Upper lobe of left lung (tissue), 6 donors: ENCODE data around the gene PEA15. TPM values are rescaled to one million over a fixed set of nuclear protein-coding genes. Genes with fewer than 3 reads are reported as not detected.

Experiments
- ATAC-seq, 2 donors: fragments of 200-7000 bp; cut with Tn5 transposase; one replicate each; pipeline ENCODE4 v1.9.1; 2022; ENCODE audit warnings: mild to moderate bottlenecking in 2 of 2, moderate library complexity in 2 of 2; ENCODE audit not compliant: low FRiP score in 2 of 2
- DNase-seq, 2 donors: peaks; one replicate each; pipeline ENCODE4 v3.0.0-alpha.2; 2019 to 2020
- H3K27ac ChIP-seq, 4 donors: fragments of 200-600 bp; sonication (generic); one replicate each; pipeline ENCODE4 v1.5.1; 2016 to 2019
- H3K27me3 ChIP-seq, 4 donors: fragments of 200-600 bp; sonication (generic); one replicate each; pipeline ENCODE4 v1.5.1; 2017 to 2019
- H3K36me3 ChIP-seq, 4 donors: fragments of 200-600 bp; sonication (generic); one replicate each; pipeline ENCODE4 v1.5.1; 2016 to 2019
- H3K4me1 ChIP-seq, 4 donors: fragments of 200-600 bp; sonication (generic); one replicate each; pipeline ENCODE4 v1.5.1; 2018 to 2019
- H3K4me3 ChIP-seq, 4 donors: fragments of 200-600 bp; sonication (generic); one replicate each; pipeline ENCODE4 v1.5.1; 2017 to 2019; ENCODE audit warnings: mild to moderate bottlenecking in 2 of 4, moderate library complexity in 1 of 4
- H3K9me3 ChIP-seq, 4 donors: fragments of 200-600 bp; sonication (generic); one replicate each; pipeline ENCODE4 v1.5.1; 2018 to 2019
- EP300 ChIP-seq, 4 donors: sonication (generic); formaldehyde crosslinking; IDR thresholded peaks; one replicate each; pipeline ENCODE4 v1.5.1; 2017; ENCODE audit warnings: antibody characterized with exemption in 4 of 4, control low read depth in 2 of 4
- POLR2A ChIP-seq, 4 donors: fragments of 450-650 bp; IDR thresholded peaks; one replicate each; pipeline ENCODE4 v1.5.1; 2016 to 2017; ENCODE audit warnings: antibody characterized with exemption in 4 of 4, mild to moderate bottlenecking in 2 of 4
- POLR2AphosphoS5 ChIP-seq, 2 donors: sonication (generic); formaldehyde crosslinking; IDR thresholded peaks; one replicate each; pipeline ENCODE4 v1.5.1; 2017; ENCODE audit warnings: antibody characterized with exemption in 2 of 2
- WGBS, 2 donors: methylation state at CpG; one replicate each; pipeline ENCODE4 v1.1.5; 2017 to 2018; 5-methylcytosine and 5-hydroxymethylcytosine counted together
- total RNA-seq, 6 donors: library from RNA; depleted of rRNA in 4 of 6; stranded (reverse); fragments of >200 nt in 4 of 6; gene quantifications; one replicate each; pipeline versions ENCODE4 v1.1.0 to v1.2.1, GENCODE V29; 2016 to 2021
- TF ChIP-seq, protein P1 (sequence below), 6 experiments: fragments of 450-650 bp in 4 of 6; fragments of 200-600 bp in 2 of 6; sonication (generic) in 2 of 6; IDR thresholded peaks; one replicate each; pipeline ENCODE4 v1.5.1; 2016 to 2019; ENCODE audit warnings: antibody characterized with exemption in 6 of 6
- donor health status: DM: no; HTN: no; CAD: no; lungs with moderate emphysema.
- donor health status: DM: no; HTN: yes; CAD: no; lungs with severe emphysema.

The PEA15 gene
- total RNA-seq, 6 donors from 2014 or later = 30.4 to 174 (median 67.9) TPM

GRCh38 chr1:160177231-160177630, 28.0 kb upstream of the PEA15 start:
- 83 to 92% methylated on average over 2 of the region's 2 CpGs for WGBS, 2 donors
- DNase-seq = no peak
- Histone ChIP-seq H3K27me3 (no peaks in the 10 kb centered on the region), H3K36me3 (no peaks in the 10 kb centered on the region), H3K4me1 (no peaks in the 10 kb centered on the region), H3K4me3 (no peak overlapping the region), H3K27ac (no peak overlapping the region), H3K9me3 (no peaks in the 10 kb centered on the region)
- ATAC-seq = no peak
- TF ChIP-seq, protein P1, sequence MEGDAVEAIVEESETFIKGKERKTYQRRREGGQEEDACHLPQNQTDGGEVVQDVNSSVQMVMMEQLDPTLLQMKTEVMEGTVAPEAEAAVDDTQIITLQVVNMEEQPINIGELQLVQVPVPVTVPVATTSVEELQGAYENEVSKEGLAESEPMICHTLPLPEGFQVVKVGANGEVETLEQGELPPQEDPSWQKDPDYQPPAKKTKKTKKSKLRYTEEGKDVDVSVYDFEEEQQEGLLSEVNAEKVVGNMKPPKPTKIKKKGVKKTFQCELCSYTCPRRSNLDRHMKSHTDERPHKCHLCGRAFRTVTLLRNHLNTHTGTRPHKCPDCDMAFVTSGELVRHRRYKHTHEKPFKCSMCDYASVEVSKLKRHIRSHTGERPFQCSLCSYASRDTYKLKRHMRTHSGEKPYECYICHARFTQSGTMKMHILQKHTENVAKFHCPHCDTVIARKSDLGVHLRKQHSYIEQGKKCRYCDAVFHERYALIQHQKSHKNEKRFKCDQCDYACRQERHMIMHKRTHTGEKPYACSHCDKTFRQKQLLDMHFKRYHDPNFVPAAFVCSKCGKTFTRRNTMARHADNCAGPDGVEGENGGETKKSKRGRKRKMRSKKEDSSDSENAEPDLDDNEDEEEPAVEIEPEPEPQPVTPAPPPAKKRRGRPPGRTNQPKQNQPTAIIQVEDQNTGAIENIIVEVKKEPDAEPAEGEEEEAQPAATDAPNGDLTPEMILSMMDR (IDR thresholded peaks at IDR 0.05) = no peak
- TF ChIP-seq POLR2A (IDR thresholded peaks at IDR 0.05) (no peak), POLR2AphosphoS5 (IDR thresholded peaks at IDR 0.05) (no peak), EP300 (IDR thresholded peaks at IDR 0.05) (no peak)

GRCh38 chr1:160177667-160178066, 27.5 kb upstream of the PEA15 start:
- no peak for DNase-seq
- Histone ChIP-seq H3K4me3 (no peak overlapping the region), H3K9me3 (no peaks in the 10 kb centered on the region), H3K27ac (no peak overlapping the region), H3K4me1 (no peaks in the 10 kb centered on the region), H3K27me3 (no peaks in the 10 kb centered on the region), H3K36me3 (no peaks in the 10 kb centered on the region)
- no peak for TF ChIP-seq EP300 (IDR thresholded peaks at IDR 0.05)
- no peak for TF ChIP-seq POLR2A (IDR thresholded peaks at IDR 0.05)
- no peak for TF ChIP-seq POLR2AphosphoS5 (IDR thresholded peaks at IDR 0.05)
- TF ChIP-seq, protein P1 (IDR thresholded peaks at IDR 0.05) = no peak
- no peak for ATAC-seq
- WGBS, 2 donors = 88 to 100% methylated on average over 1 of the region's 1 CpG

DNA sequence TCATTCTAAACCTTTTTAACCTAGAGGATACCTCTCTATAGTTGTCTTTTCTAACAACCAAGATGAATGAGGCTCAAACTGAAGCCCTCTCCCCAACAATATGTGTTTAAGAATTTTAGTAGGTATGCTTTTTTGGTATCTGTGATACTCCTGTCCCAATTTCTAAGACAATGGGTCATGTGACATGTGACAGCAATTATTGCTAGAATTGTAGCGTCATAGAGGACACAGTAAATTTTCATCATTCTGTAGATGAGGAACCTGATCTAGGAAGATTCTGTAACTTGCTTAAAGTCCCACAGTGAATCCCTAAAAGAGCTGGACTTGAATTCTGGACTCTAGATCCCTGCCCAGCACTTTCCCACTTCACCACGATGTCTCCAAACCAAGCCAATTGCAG, 26.5 kb upstream of the PEA15 start:
- Histone ChIP-seq H3K4me3 (no peak overlapping the region), H3K27ac (no peak overlapping the region), H3K4me1 (no peaks in the 10 kb centered on the region), H3K36me3 (no peaks in the 10 kb centered on the region), H3K9me3 (no peaks in the 10 kb centered on the region), H3K27me3 (no peaks in the 10 kb centered on the region)
- 83 to 95% methylated on average over 2 of the region's 2 CpGs for WGBS, 2 donors
- no peak for TF ChIP-seq POLR2AphosphoS5 (IDR thresholded peaks at IDR 0.05)
- no peak for TF ChIP-seq EP300 (IDR thresholded peaks at IDR 0.05)
- no peak for TF ChIP-seq POLR2A (IDR thresholded peaks at IDR 0.05)
- TF ChIP-seq, protein P1 (IDR thresholded peaks at IDR 0.05) = no peak
- DNase-seq = no peak
- ATAC-seq = no peak

- Histone ChIP-seq H3K4me3 (no peak overlapping the region), H3K27me3 (no peaks in the 10 kb centered on the region), H3K9me3 (no peaks in the 10 kb centered on the region), H3K4me1 (no peaks in the 10 kb centered on the region), H3K27ac (no peak overlapping the region), H3K36me3 (no peaks in the 10 kb centered on the region)
- 89 to 92% methylated on average over 4 of the region's 4 CpGs for WGBS, 2 donors
- DNase-seq (no peak), ATAC-seq (peak in 1 of 2 donors; percentile 43)
- no peak for TF ChIP-seq EP300 (IDR thresholded peaks at IDR 0.05)
- no peak for TF ChIP-seq POLR2AphosphoS5 (IDR thresholded peaks at IDR 0.05)
- TF ChIP-seq POLR2A (IDR thresholded peaks at IDR 0.05) = no peak
- TF ChIP-seq, protein P1 (IDR thresholded peaks at IDR 0.05) = no peak
Measured at GRCh38 chr1:160179336-160179735, 25.8 kb upstream of the PEA15 start.

- DNase-seq = no peak
- Histone ChIP-seq H3K4me3 (no peak overlapping the region), H3K4me1 (peaks cover 0 to 3% (median 0%) of the 10 kb centered on the region in 4 donors), H3K9me3 (no peaks in the 10 kb centered on the region), H3K27me3 (no peaks in the 10 kb centered on the region), H3K27ac (no peak overlapping the region), H3K36me3 (no peaks in the 10 kb centered on the region)
- TF ChIP-seq POLR2AphosphoS5 (IDR thresholded peaks at IDR 0.05) (no peak), EP300 (IDR thresholded peaks at IDR 0.05) (no peak), POLR2A (IDR thresholded peaks at IDR 0.05) (no peak)
- TF ChIP-seq, protein P1 (IDR thresholded peaks at IDR 0.05) = no peak
- 88 to 96% methylated on average over 7 of the region's 7 CpGs for WGBS, 2 donors
- no peak for ATAC-seq
Measured at GRCh38 chr1:160186246-160186645, 18.9 kb upstream of the PEA15 start.
